Raji (cell line): ENCODE data around the gene HGFAC.

Experiments used
- POLR2A ChIP-seq: IDR thresholded peaks from 2 replicates; pipeline ENCODE4 v1.6.1; 2011; ENCODE audit warnings: low read depth, low read length, control low read depth; ENCODE audit not compliant: insufficient read depth

The HGFAC gene

DNA sequence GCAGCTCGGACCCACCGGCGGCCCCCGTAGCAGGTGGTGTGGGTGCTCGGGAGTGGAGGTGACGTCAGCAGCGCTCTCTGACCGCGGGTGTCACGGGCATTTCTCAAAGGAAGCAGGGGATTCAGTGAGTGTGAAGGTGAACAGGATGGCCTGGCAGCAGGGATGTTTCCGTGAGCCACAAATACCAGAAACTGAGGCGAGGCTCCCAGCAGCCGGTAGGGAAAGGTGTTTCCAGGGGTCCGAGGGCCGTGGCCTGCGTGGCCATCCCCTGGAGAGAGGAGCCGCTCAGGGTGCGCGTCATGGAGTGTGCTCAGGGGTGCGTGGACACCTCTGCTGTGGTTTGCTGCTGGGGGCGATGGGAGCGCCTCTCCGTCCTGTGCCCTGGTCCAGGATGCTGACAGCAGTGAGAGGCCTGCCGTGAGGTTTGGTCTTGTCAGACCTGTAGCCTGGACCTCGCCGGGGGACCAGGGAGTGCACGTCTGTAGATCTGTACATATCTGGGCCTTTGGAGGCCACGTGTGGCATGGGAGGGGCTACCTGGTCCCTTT is 10.2 kb upstream of the HGFAC start:
- TF ChIP-seq POLR2A: no peak

DNA sequence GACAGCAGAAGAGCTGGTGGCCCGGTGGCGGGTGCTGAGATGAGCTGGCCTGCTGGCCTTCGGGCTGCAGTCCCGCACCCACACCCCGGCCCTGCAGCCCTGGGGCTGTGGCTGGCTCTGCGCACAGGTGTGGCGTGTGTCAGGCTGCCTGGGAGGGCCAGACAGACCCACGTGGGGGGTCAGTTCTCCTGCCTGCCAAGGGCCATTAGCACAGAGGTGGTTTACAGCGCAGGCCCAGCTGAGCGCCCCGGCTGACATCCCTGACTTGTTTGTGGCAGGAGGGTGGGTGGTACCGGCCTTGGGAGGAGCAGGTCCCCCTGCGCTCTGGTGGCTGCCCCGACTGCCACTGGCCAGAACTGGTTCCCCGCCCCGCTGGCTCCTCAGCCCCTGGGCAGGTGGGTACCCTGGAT is 9.4 kb upstream of the HGFAC start:
- no peak for TF ChIP-seq POLR2A

GRCh38 chr4:3433138-3433869 is 8.5 kb upstream of the HGFAC start:
- TF ChIP-seq POLR2A: no peak

GRCh38 chr4:3434881-3435685 is 6.7 kb upstream of the HGFAC start:
- no peak for TF ChIP-seq POLR2A

DNA sequence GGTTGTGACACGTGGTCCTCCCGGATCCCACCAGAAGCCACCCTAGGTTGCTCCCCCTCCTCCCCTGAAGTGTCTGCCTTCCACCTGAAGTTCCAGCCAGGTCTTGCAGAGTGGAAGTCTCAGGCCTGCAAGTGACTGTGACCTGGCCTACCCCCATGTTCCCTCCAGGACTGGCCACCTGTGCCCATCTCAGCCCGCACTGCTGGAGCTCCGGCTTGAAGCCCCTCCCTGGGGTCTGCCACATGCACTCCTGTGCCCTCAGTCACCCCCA is 6.1 kb upstream of the HGFAC start:
- TF ChIP-seq POLR2A: no peak

- TF ChIP-seq POLR2A: no peak
Measured at GRCh38 chr4:3436048-3436797, 5.5 kb upstream of the HGFAC start.

DNA sequence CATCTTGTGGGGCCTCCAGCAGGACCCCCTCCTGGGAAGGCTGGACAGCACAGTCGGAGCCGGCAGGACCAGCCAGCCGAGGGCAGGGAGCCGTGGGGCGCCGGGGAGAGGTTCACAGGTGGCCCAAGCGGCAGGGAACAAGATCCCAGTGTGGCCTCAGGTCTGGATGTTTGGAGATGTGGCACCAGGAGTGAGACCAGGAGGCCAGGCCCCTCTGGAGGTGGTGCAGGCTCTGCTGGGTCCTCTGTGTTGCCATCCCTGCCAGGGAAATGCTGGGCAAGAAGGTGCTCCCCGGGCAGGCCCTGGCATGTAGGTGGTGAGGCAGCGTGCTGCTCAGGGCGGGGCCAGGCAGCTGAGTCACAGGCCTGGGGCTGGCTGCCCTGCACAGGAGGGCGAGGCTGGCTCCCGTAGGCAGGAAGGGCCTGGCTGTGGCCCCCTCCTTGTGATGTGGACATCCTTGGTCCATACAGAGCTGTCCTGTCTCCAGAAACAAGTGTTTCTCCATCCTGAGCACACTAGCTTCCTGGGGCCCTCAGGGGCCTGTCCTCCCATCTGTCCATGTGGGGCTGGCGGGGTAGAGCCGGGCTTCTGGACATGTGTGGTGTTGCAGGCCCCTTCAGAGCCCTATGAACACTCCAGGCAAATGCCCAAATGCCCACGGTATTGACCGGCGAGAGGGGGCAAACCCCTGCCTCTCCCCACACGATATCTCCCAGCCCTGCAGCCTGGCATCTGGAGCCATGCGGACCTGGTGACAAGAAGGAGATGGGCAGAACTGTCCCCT is 4.8 kb upstream of the HGFAC start:
- no peak for TF ChIP-seq POLR2A

DNA sequence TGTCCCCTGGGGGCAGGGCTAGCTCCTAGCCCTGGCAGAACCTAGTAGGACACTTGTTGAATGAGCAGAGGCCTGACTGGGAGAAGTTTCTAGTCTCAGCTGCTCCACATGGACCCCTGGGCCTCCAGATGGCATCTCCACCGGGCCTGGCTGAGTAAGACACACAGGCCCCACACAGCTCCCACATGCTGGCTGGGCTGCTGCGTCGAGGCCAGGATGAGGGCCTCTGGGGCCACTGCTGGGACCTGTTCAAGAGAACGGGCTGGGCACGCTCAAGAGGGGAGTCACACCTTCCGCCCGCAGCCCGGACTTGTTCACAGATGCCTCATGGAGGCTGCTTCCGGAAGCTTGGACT is 4.2 kb upstream of the HGFAC start:
- no peak for TF ChIP-seq POLR2A

DNA sequence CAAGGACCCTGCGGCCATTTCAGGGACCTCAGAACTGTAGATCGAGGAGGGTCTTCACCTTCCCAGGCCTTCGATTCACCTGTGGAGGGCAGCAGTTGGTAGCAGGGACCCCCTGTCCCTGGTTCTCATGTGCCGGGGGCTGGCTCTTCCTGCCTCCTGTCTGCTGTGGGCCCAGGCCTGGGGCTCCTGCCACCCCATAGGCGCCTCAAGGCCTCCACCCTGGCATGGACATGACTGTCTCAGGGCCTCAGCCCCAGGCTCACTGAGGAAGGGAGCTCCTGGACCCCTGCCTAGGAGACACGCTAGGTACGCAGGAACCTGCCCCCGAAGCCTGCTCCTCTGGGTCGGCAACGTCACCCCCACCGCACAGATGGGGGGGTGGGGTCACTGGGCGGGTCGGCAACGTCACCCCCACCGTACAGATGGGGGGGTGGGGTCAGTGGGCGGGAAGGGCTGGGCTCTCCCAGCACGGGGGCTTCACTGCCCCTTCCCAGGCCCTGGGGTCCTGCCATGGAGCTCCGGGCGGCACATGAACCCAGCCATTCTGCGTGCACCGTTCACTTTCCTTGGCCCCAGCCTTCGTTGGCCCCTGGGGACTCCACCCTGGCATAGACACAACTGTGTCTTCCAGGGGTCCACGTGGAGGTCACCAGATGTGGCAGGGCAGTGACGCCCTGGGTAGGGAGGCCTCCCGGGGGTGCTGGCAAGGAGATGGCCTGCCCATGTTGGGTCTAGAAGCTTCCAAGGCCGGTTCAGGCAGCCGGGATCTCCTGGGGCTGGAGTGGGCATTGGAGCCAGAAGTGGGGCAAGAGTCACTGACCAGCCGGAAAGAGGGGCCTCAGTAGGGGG is 3.5 kb upstream of the HGFAC start:
- TF ChIP-seq POLR2A: no peak

- TF ChIP-seq POLR2A: no peak
Measured at GRCh38 chr4:3438847-3439180, 3.0 kb upstream of the HGFAC start.

- no peak for TF ChIP-seq POLR2A
Measured at GRCh38 chr4:3439391-3439790, 2.4 kb upstream of the HGFAC start.

DNA sequence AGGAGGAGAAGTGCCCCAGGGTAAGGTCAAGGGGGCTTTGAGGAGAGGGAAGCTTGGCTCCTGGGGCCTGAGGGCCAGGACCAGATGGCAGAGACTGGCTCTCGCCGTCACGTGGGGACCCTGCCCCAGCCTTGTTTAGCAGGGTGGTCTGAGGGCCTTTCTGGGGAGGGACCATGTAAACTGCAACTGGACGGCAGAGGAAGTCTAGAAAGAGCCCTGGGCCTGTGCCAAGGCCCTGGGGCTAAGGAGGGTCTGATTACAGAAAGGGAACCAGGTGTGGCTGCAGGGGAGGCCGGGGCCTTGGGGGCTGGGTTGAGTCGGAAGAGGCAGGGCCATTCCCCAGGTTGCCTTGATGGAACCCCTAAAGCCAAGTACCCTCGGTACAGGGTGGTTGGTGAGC is 1.8 kb upstream of the HGFAC start:
- TF ChIP-seq POLR2A: no peak

DNA sequence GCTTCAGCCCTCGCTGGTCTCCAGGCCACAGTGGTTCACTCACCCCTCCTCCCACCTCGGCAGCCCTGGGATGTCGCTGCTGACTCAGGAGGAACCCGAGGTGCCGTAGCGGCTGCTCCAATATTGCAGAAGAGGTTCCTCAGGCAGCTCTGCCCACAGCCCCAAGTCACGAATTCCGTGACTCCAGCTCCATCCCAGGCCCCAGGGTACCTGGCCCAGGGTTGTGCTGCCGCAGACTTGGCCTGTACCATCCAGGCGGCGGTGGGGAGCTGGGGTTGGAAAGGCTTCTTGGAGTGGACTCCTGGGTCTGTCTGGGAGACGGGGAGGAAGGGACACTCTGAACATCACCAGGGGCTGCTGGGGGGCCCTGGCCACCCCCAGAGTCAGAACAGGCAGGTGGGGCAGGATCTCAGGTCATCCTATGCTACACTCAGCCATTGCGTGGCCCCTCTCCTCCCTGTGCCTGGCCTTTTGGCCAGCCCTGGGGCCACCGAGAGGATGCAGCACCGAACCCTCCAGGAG is 728 bp upstream of the HGFAC start:
- TF ChIP-seq POLR2A: no peak

GRCh38 chr4:3442460-3442958 is 741 bp downstream of the HGFAC start:
- no peak for TF ChIP-seq POLR2A

DNA sequence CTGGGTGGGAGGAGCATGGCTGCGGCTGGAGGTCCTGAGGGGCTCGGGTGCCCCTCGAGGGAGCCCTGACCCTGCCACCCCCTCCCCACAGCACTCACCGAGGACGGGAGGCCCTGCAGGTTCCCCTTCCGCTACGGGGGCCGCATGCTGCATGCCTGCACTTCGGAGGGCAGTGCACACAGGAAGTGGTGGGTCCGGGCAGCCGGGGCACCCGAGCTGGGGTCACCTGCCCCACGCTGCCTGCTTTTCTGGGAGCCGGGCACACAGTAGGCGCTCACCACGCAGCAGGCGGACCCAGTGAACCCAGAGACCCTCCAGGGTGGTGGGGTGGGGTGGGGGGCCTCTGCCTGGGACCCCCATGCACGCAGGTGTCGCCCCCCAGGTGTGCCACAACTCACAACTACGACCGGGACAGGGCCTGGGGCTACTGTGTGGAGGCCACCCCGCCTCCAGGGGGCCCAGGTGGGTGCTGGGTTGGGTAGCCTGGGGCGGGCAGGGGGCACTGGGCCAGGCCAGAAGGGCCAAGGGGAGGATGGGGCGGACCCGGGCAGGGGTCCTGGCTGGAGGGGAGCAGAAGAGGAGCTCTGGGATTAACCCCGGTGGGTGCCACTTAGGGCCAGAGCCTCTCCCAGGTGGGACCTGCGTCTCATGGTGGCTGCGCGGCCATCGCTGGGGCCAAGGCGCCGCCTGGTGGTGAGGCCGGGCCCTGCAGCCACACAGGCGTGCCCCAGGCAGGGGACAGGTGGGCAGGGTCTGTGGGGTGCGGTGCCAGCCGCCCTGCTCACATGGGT is 1.4 kb downstream of the HGFAC start:
- TF ChIP-seq POLR2A: no peak
